ENCODE measurements around the gene ANAPC13.

GRCh38 chr3:134468519-134468918 is 17.3 kb downstream of the ANAPC13 start:
- TF ChIP-seq POLR2AphosphoS5 (IDR thresholded peaks at IDR 0.05) (no peak), CTCF (IDR thresholded peaks at IDR 0.05) (no peak)

Measured in breast epithelium (tissue), 3 donors.